ENCODE measurements around the gene KLHL7.

- TF ChIP-seq POLR2AphosphoS5 (IDR thresholded peaks at IDR 0.05; ENCODE audit: low read depth, low read length) (no peak), POLR2A (IDR thresholded peaks at IDR 0.05; ENCODE audit: low read depth, low read length) (no peak), TAF1 (IDR thresholded peaks at IDR 0.05; ENCODE audit: borderline replicate concordance, low read depth, low read length) (no peak)
Measured at GRCh38 chr7:23098029-23098428, 7.6 kb upstream of the KLHL7 start.
